ENCODE measurements around the gene CMA1.

Gene CMA1

GRCh38 chr14:24465805-24466204, 42.3 kb downstream of the CMA1 start:
- DNase-seq (ENCODE audit: low spot score), result no peak

- DNase-seq (ENCODE audit: low spot score), result no peak
Measured at GRCh38 chr14:24465368-24465767, 42.7 kb downstream of the CMA1 start.

- DNase-seq (ENCODE audit: low spot score), result no peak
Measured at GRCh38 chr14:24463884-24464785, 43.9 kb downstream of the CMA1 start.

- DNase-seq (ENCODE audit: low spot score), result no peak
Measured at GRCh38 chr14:24463017-24463883, 44.8 kb downstream of the CMA1 start.

GRCh38 chr14:24461336-24461735, 46.7 kb downstream of the CMA1 start:
- DNase-seq (ENCODE audit: low spot score), result no peak

GRCh38 chr14:24459331-24459730, 48.7 kb downstream of the CMA1 start:
- DNase-seq (ENCODE audit: low spot score), result no peak

GRCh38 chr14:24458736-24459135, 49.3 kb downstream of the CMA1 start:
- no peak for DNase-seq (ENCODE audit: low spot score)

GRCh38 chr14:24456980-24457379, 51.1 kb downstream of the CMA1 start:
- DNase-seq (ENCODE audit: low spot score), result no peak

Data from HuH-7.5 (cell line).